B cell (primary cell): Measurements from ENCODE around the gene ELF4. TPM values are rescaled to one million over a fixed set of nuclear protein-coding genes. Genes with fewer than 3 reads are reported as not detected.

Experiments
- ATAC-seq: fragments of 200-7000 bp; cut with Tn5 transposase; one replicate; pipeline ENCODE4 v1.10.0; 2021; ENCODE audit warnings: low read depth, mild to moderate bottlenecking, moderate number of reproducible peaks, moderate library complexity
- CTCF ChIA-PET: fragments of 350-600 bp; sonication (Branson Sonifier 250); formaldehyde crosslinking; loops from one replicate; lab custom pipeline; 2021; ENCODE audit warnings: antibody characterized with exemption, inconsistent platforms; lab: Charles Lee
- POLR2A ChIA-PET: fragments of 350-600 bp; sonication (Branson Sonifier 250); formaldehyde crosslinking; loops from one replicate; lab custom pipeline; 2021; ENCODE audit warnings: antibody characterized with exemption; lab: Charles Lee
- DNase-seq: peaks from one replicate; pipeline ENCODE4 v3.0.0; 2013
- H2AFZ ChIP-seq: 2 replicates; pipeline ENCODE4 v1.6.1; 2012; ENCODE audit warnings: mild to moderate bottlenecking, low read depth, low read length; ENCODE audit not compliant: insufficient read depth, poor library complexity, severe bottlenecking
- H3K27ac ChIP-seq, 2 donors: 1 replicate in 1 of 2; 2 replicates in 1 of 2; pipeline ENCODE4 v1.5.1; 2012 to 2013; ENCODE audit warnings: low read length in 2 of 2, mild to moderate bottlenecking in 2 of 2, moderate library complexity in 1 of 2
- H3K27me3 ChIP-seq, 4 experiments: fragments of 200-600 bp in 1 of 4; sonication (generic) in 1 of 4; replicated peaks in 1 of 4; 1 replicate in 2 of 4; 2 replicates in 2 of 4; pipeline versions ENCODE4 v1.6.1 to v1.7.0; 2013 to 2016; ENCODE audit warnings: low read length in 3 of 4, mild to moderate bottlenecking in 2 of 4, mixed read lengths in 1 of 4, moderate library complexity in 1 of 4; ENCODE audit not compliant: insufficient read depth in 4 of 4, control insufficient read depth in 3 of 4; ENCODE audit errors: control extremely low read depth in 1 of 4
- H3K36me3 ChIP-seq, 2 experiments: replicated peaks in 1 of 2; 1 replicate in 1 of 2; 2 replicates in 1 of 2; pipeline versions ENCODE4 v1.6.1 to v1.7.1; 2013; ENCODE audit warnings: low read length in 1 of 2; ENCODE audit not compliant: insufficient read depth in 2 of 2, control insufficient read depth in 1 of 2; ENCODE audit errors: control extremely low read depth in 1 of 2, extremely low read depth in 1 of 2
- H3K4me1 ChIP-seq, 2 donors: fragments of 200-600 bp in 1 of 2; sonication (generic) in 1 of 2; 1 replicate in 1 of 2; 2 replicates in 1 of 2; pipeline versions ENCODE4 v1.5.1 to v1.6.1; 2013 to 2017; ENCODE audit warnings: low read length in 2 of 2; ENCODE audit not compliant: control insufficient read depth in 2 of 2, insufficient read depth in 2 of 2
- H3K4me2 ChIP-seq: replicated peaks from 2 replicates; pipeline ENCODE3; 2012; ENCODE audit warnings: mild to moderate bottlenecking, low read depth, low read length; ENCODE audit not compliant: poor library complexity, severe bottlenecking
- H3K4me3 ChIP-seq, 5 experiments: fragments of 200-600 bp in 1 of 5; sonication (generic) in 1 of 5; 1 replicate in 3 of 5; 2 replicates in 2 of 5; pipeline versions ENCODE4 v1.5.1 to v1.7.0; 2011 to 2016; ENCODE audit warnings: low read length in 4 of 5, mild to moderate bottlenecking in 4 of 5, low read depth in 2 of 5, control low read depth in 1 of 5, moderate library complexity in 1 of 5; ENCODE audit not compliant: insufficient read depth in 1 of 5; ENCODE audit errors: control extremely low read depth in 1 of 5, extremely low read depth in 1 of 5
- H3K79me2 ChIP-seq: fragments of 200-600 bp; sonication (generic); one replicate; pipeline ENCODE4 v1.6.0; 2016; ENCODE audit warnings: low read length; ENCODE audit not compliant: control insufficient read depth, insufficient read depth
- H3K9ac ChIP-seq: fragments of 200-600 bp; sonication (generic); 2 replicates; pipeline ENCODE4 v1.6.1; 2017; ENCODE audit warnings: mild to moderate bottlenecking, low read length, moderate library complexity
- H3K9me3 ChIP-seq, 3 donors: one replicate each; pipeline versions ENCODE4 v1.6.1 to v1.7.1; 2013; ENCODE audit warnings: low read length in 2 of 3; ENCODE audit not compliant: control insufficient read depth in 2 of 3, insufficient read depth in 1 of 3; ENCODE audit errors: control extremely low read depth in 1 of 3
- H4K20me1 ChIP-seq: 2 replicates; pipeline ENCODE4 v1.6.0; 2012; ENCODE audit warnings: mild to moderate bottlenecking, low read length; ENCODE audit not compliant: insufficient read depth, control insufficient read depth, poor library complexity, severe bottlenecking
- H3K27ac Mint-ChIP-seq: one replicate; pipeline ENCODE4 v1.8.0; 2021; ENCODE audit warnings: mixed read lengths
- H3K27me3 Mint-ChIP-seq: one replicate; pipeline ENCODE4 v1.8.0; 2021; ENCODE audit warnings: mixed read lengths
- H3K4me1 Mint-ChIP-seq: one replicate; pipeline ENCODE4 v1.8.0; 2021; ENCODE audit warnings: mixed read lengths
- H3K4me3 Mint-ChIP-seq: one replicate; pipeline ENCODE4 v1.8.0; 2021; ENCODE audit warnings: mixed read lengths
- H3K9me3 Mint-ChIP-seq: one replicate; pipeline ENCODE4 v1.8.0; 2022; ENCODE audit warnings: mixed read lengths; ENCODE audit not compliant: insufficient read depth
- EZH2 ChIP-seq: IDR thresholded peaks from 2 replicates; pipeline ENCODE4 v1.6.1; 2012; ENCODE audit warnings: borderline replicate concordance, low read depth, mild to moderate bottlenecking, moderate library complexity, low read length; ENCODE audit not compliant: insufficient read depth, poor library complexity, severe bottlenecking
- WGBS: methylation state at CpG from one replicate; pipeline ENCODE4 v1.1.5; 2013; ENCODE audit warnings: missing lambda C conversion rate; ENCODE audit not compliant: insufficient coverage; 5-methylcytosine and 5-hydroxymethylcytosine counted together
- intact Hi-C: fragments of 100-400 bp; cut with micrococcal nuclease; formaldehyde crosslinking; loops from one replicate; pipeline ENCODE4 v1.10.0; 2022
- polyA plus RNA-seq: library from polyadenylated mRNA; depleted of rRNA; stranded (reverse); fragments of >200 nt; gene quantifications from 2 replicates; pipeline ENCODE4 v1.2.3, GENCODE V29; 2012
- total RNA-seq, 2 donors: library from RNA; stranded (reverse); fragments of 120-200 nt in 1 of 2; gene quantifications; 1 replicate in 1 of 2; 2 replicates in 1 of 2; pipeline versions ENCODE4 v1.2.3 to v1.2.4, GENCODE V29; 2013 to 2022
- TF ChIP-seq, protein P1 (sequence below): fragments of 200-600 bp; IDR thresholded peaks from one replicate; pipeline ENCODE4 v1.8.0; 2022; ENCODE audit warnings: antibody characterized with exemption, mild to moderate bottlenecking

The ELF4 gene
- total and polyA plus RNA-seq, 2 donors (not counting 1 experiment from before 2014, with no cell fraction given): 24.7 to 26.3 TPM

- Mint-ChIP-seq H3K27me3 (no peaks in the 10 kb centered on the region), H3K9me3 (no peaks in the 10 kb centered on the region), H3K27ac (peak overlapping the region; percentile 88), H3K4me3 (peak overlapping the region; percentile 83), H3K4me1 (peaks cover 74% of the 10 kb centered on the region)
- 14% methylated on average over 8 of the region's 15 CpGs for WGBS
- ATAC-seq: peak; percentile 13
- Histone ChIP-seq H3K36me3 (peaks cover 0 to 5% of the 10 kb centered on the region in 2 experiments), H4K20me1 (no peaks in the 10 kb centered on the region), H2AFZ (no peak overlapping the region), H3K79me2 (peaks cover 58% of the 10 kb centered on the region), H3K4me2 (peak overlapping the region; percentile 87), H3K4me3 (peak overlapping the region in 4 of 5 experiments; percentile 17 to 48 (median 27)), H3K27ac (peak overlapping the region; percentile 66 to 74), H3K9me3 (no peaks in the 10 kb centered on the region), H3K27me3 (no peaks in the 10 kb centered on the region), H3K4me1 (peaks cover 68 to 79% of the 10 kb centered on the region in 2 donors), H3K9ac (peak overlapping the region; percentile 37)
- CTCF ChIA-PET: interaction anchor here (0.6 to 6.2 kb wide), 7 partner anchors 23 to 110 kb away, joined by 3 to 49 read pairs (median 4); no protein-coding TSS in a partner anchor
- peak; percentile 50 for DNase-seq
- intact Hi-C loops: loop anchor here (1.0 to 5.0 kb wide), 3 partner anchors 8 to 83 kb away; partner anchors contain the start of gene AIFM1
- POLR2A ChIA-PET: interaction anchor here (0.6 to 2.0 kb wide), 5 partner anchors 10 to 82 kb away, joined by 3 to 8 read pairs (median 4); partner anchors contain the start of genes AIFM1 and ELF4
- TF ChIP-seq EZH2: no peak
- TF ChIP-seq, protein P1, sequence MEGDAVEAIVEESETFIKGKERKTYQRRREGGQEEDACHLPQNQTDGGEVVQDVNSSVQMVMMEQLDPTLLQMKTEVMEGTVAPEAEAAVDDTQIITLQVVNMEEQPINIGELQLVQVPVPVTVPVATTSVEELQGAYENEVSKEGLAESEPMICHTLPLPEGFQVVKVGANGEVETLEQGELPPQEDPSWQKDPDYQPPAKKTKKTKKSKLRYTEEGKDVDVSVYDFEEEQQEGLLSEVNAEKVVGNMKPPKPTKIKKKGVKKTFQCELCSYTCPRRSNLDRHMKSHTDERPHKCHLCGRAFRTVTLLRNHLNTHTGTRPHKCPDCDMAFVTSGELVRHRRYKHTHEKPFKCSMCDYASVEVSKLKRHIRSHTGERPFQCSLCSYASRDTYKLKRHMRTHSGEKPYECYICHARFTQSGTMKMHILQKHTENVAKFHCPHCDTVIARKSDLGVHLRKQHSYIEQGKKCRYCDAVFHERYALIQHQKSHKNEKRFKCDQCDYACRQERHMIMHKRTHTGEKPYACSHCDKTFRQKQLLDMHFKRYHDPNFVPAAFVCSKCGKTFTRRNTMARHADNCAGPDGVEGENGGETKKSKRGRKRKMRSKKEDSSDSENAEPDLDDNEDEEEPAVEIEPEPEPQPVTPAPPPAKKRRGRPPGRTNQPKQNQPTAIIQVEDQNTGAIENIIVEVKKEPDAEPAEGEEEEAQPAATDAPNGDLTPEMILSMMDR: no peak
These were observed 26.5 kb downstream of the ELF4 start for GRCh38 chrX:130083656-130084382.

DNA sequence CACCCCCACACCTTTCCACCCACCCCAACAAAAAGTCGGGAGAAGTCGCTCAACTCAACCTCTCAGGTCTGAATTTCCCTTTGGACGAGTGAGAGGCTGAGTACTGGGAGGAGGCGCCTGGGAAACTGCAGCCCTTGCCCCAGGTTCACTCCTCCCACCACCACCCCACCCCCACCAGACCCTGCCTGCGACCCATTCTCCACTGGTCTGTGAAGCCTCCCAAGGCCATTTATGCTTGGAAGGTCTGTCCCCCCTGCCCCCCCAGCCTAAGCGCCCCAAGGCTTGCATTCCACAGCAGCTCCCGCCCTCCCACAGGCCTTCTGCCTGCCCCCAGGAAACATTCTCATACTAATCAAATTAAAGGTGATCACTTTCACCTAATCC is 27.2 kb downstream of the ELF4 start:
- TF ChIP-seq, protein P1: no peak
- no peak for TF ChIP-seq EZH2
- Histone ChIP-seq H3K9ac (peak overlapping the region; percentile 58), H3K27me3 (no peaks in the 10 kb centered on the region), H3K27ac (peak overlapping the region; percentile 64 to 74), H3K36me3 (peaks cover 0 to 7% of the 10 kb centered on the region in 2 experiments), H3K79me2 (peaks cover 54% of the 10 kb centered on the region), H3K9me3 (no peaks in the 10 kb centered on the region), H3K4me2 (peak overlapping the region; percentile 87), H3K4me1 (peaks cover 63 to 72% of the 10 kb centered on the region in 2 donors), H4K20me1 (no peaks in the 10 kb centered on the region), H2AFZ (no peak overlapping the region), H3K4me3 (peak overlapping the region in 1 of 5 experiments; percentile 54)
- WGBS: 38% methylated on average over 2 of the region's 7 CpGs
- Mint-ChIP-seq H3K4me3 (peak overlapping the region; percentile 88), H3K27me3 (no peaks in the 10 kb centered on the region), H3K4me1 (peaks cover 69% of the 10 kb centered on the region), H3K9me3 (no peaks in the 10 kb centered on the region), H3K27ac (peak overlapping the region; percentile 88)
- intact Hi-C loops: loop anchor here (2.0 to 5.0 kb wide), 2 partner anchors 26 to 84 kb away; partner anchors contain the start of gene AIFM1
- POLR2A ChIA-PET: interaction anchor here (1.3 to 2.0 kb wide), 2 partner anchors 29 to 108 kb away, joined by 4 read pairs; no protein-coding TSS in a partner anchor
- DNase-seq: no peak
- no peak for ATAC-seq
- CTCF ChIA-PET: interaction anchor here (0.9 to 6.6 kb wide), 5 partner anchors 11 to 109 kb away, joined by 3 to 164 read pairs (median 5); no protein-coding TSS in a partner anchor
